Jurkat, Clone E6-1 (cell line): ENCODE measurements around the gene MAPT.
"Not testable (repeated sequence)": the region's sequence is repeated elsewhere in the genome, so short reads cannot be mapped to it uniquely, and the experiment has no call there.

Experiments used
- DNase-seq: peaks from one replicate; pipeline ENCODE4 v3.0.0-alpha.2; 2011; ENCODE audit warnings: low read depth, low spot score
- H3K4me3 ChIP-seq: 2 replicates; pipeline ENCODE4 v1.5.1; 2011; ENCODE audit warnings: mild to moderate bottlenecking, low read length, control low read depth, moderate library complexity

The MAPT gene

GRCh38 chr17:45895304-45895968, 1.1 kb downstream of the MAPT start:
- peak overlapping the region; percentile 62 for H3K4me3 ChIP-seq
- DNase-seq: peak; percentile 41

- H3K4me3 ChIP-seq: peak overlapping the region; percentile 62
These were observed 1.8 kb downstream of the MAPT start for GRCh38 chr17:45895969-45896785.

GRCh38 chr17:45896803-45897693, 2.7 kb downstream of the MAPT start:
- DNase-seq: no peak
- no peak overlapping the region for H3K4me3 ChIP-seq

More at GRCh38 chr17:45895969-45896785, 1.8 kb downstream of the MAPT start:
- DNase-seq: no peak

GRCh38 chr17:45900136-45900535, 5.8 kb downstream of the MAPT start:
- no peak overlapping the region for H3K4me3 ChIP-seq

GRCh38 chr17:45900723-45901415, 6.5 kb downstream of the MAPT start:
- DNase-seq: no peak

More at GRCh38 chr17:45900136-45900535, 5.8 kb downstream of the MAPT start:
- no peak for DNase-seq

GRCh38 chr17:45902892-45903346, 8.6 kb downstream of the MAPT start:
- DNase-seq: no peak
- H3K4me3 ChIP-seq: no peak overlapping the region

More at GRCh38 chr17:45900723-45901415, 6.5 kb downstream of the MAPT start:
- no peak overlapping the region for H3K4me3 ChIP-seq

GRCh38 chr17:45904866-45905265, 10.5 kb downstream of the MAPT start:
- no peak overlapping the region for H3K4me3 ChIP-seq
- DNase-seq: no peak

GRCh38 chr17:45905814-45906213, 11.5 kb downstream of the MAPT start:
- H3K4me3 ChIP-seq: no peak overlapping the region
- no peak for DNase-seq

- DNase-seq: no peak
- no peak overlapping the region for H3K4me3 ChIP-seq
These were observed 11.9 kb downstream of the MAPT start for GRCh38 chr17:45906237-45906636.

- DNase-seq: no peak
- no peak overlapping the region for H3K4me3 ChIP-seq
These were observed 12.7 kb downstream of the MAPT start for GRCh38 chr17:45906927-45907622.

- no peak overlapping the region for H3K4me3 ChIP-seq
- DNase-seq: no peak
These were observed 13.5 kb downstream of the MAPT start for GRCh38 chr17:45907750-45908395.

GRCh38 chr17:45908460-45908859, 14.1 kb downstream of the MAPT start:
- DNase-seq: no peak
- H3K4me3 ChIP-seq: no peak overlapping the region

- no peak overlapping the region for H3K4me3 ChIP-seq
- no peak for DNase-seq
These were observed 14.6 kb downstream of the MAPT start for GRCh38 chr17:45908935-45909334.

GRCh38 chr17:45910667-45911066, 16.3 kb downstream of the MAPT start:
- no peak overlapping the region for H3K4me3 ChIP-seq
- DNase-seq: no peak

- no peak for DNase-seq
- no peak overlapping the region for H3K4me3 ChIP-seq
These were observed 18.0 kb downstream of the MAPT start for GRCh38 chr17:45912319-45912718.

- not testable (repeated sequence) for DNase-seq, H3K4me3 ChIP-seq
These were observed 18.7 kb downstream of the MAPT start for GRCh38 chr17:45913030-45913429.

GRCh38 chr17:45914047-45914717, 19.8 kb downstream of the MAPT start:
- DNase-seq: no peak
- H3K4me3 ChIP-seq: no peak overlapping the region
